Testis (tissue), 3 donors: ENCODE results near the gene SCYGR2. TPM values are rescaled to one million over a fixed set of nuclear protein-coding genes. Genes with fewer than 3 reads are reported as not detected.

Experiments used
- DNase-seq: peaks from one replicate; pipeline ENCODE4 v3.0.0-alpha.2; 2019
- H3K27ac ChIP-seq, 2 donors: fragments of 200-600 bp; sonication (generic); one replicate each; pipeline ENCODE4 v1.5.1; 2019
- H3K27me3 ChIP-seq: fragments of 200-600 bp; sonication (generic); one replicate; pipeline ENCODE4 v1.5.1; 2019
- H3K36me3 ChIP-seq: fragments of 200-600 bp; sonication (generic); one replicate; pipeline ENCODE4 v1.5.1; 2017; ENCODE audit warnings: low read depth; ENCODE audit errors: missing control alignments
- H3K4me1 ChIP-seq: fragments of 200-600 bp; sonication (generic); one replicate; pipeline ENCODE4 v1.5.1; 2019
- H3K4me3 ChIP-seq, 2 donors: fragments of 200-600 bp; sonication (generic); one replicate each; pipeline ENCODE4 v1.5.1; 2017 to 2019
- H3K9me3 ChIP-seq: fragments of 200-600 bp; sonication (generic); one replicate; pipeline ENCODE4 v1.5.1; 2017
- POLR2A ChIP-seq: fragments of 450-650 bp; IDR thresholded peaks from one replicate; pipeline ENCODE4 v1.6.1; 2017; ENCODE audit warnings: antibody characterized with exemption, mild to moderate bottlenecking, moderate library complexity
- WGBS, 2 donors: methylation state at CpG; one replicate each; pipeline ENCODE4 v1.1.5; 2018; 5-methylcytosine and 5-hydroxymethylcytosine counted together
- intact Hi-C: fragments of 100-400 bp; cut with DNase I; formaldehyde crosslinking; loops from one replicate; pipeline ENCODE4 v1.15.1; 2023; ENCODE audit warnings: low total_unique reads
- polyA plus RNA-seq: library from polyadenylated mRNA; stranded (reverse); fragments of 350-450 nt; fragmentation: Illumina TruSeq; extraction: RNeasy Lipid Tissue Mini Kit (QIAGEN cat#74804); gene quantifications from one replicate; pipeline ENCODE4 v1.2.3, GENCODE V29; 2014; ENCODE audit warnings: low read depth, low replicate concordance; ENCODE audit not compliant: insufficient read depth
- total RNA-seq, 2 donors: library from RNA; depleted of rRNA; stranded (reverse); fragments of >200 nt; gene quantifications; one replicate each; pipeline ENCODE4 v1.2.3, GENCODE V29; 2016
- TF ChIP-seq, protein P1 (sequence below), 3 experiments: fragments of 450-650 bp in 2 of 3; fragments of 200-600 bp in 1 of 3; sonication (generic) in 1 of 3; IDR thresholded peaks; one replicate each; pipeline ENCODE4 v1.5.1; 2016 to 2019; ENCODE audit warnings: antibody characterized with exemption in 3 of 3, mild to moderate bottlenecking in 2 of 3, moderate library complexity in 1 of 3

Gene SCYGR2
- total and polyA plus RNA-seq, 3 donors from 2014 or later: not detected

GRCh38 chr2:227578642-227579041, 20.1 kb upstream of the SCYGR2 start:
- WGBS, 2 donors: 60 to 67% methylated on average over 2 of the region's 2 CpGs
- no peaks in the 10 kb centered on the region for H3K4me1 ChIP-seq
- no peak for DNase-seq

GRCh38 chr2:227579791-227580190, 18.9 kb upstream of the SCYGR2 start:
- no peaks in the 10 kb centered on the region for H3K36me3 ChIP-seq
- no peak overlapping the region for H3K4me3 ChIP-seq
- intact Hi-C loops: no loop called here
- TF ChIP-seq POLR2A: no peak
- TF ChIP-seq, protein P1, sequence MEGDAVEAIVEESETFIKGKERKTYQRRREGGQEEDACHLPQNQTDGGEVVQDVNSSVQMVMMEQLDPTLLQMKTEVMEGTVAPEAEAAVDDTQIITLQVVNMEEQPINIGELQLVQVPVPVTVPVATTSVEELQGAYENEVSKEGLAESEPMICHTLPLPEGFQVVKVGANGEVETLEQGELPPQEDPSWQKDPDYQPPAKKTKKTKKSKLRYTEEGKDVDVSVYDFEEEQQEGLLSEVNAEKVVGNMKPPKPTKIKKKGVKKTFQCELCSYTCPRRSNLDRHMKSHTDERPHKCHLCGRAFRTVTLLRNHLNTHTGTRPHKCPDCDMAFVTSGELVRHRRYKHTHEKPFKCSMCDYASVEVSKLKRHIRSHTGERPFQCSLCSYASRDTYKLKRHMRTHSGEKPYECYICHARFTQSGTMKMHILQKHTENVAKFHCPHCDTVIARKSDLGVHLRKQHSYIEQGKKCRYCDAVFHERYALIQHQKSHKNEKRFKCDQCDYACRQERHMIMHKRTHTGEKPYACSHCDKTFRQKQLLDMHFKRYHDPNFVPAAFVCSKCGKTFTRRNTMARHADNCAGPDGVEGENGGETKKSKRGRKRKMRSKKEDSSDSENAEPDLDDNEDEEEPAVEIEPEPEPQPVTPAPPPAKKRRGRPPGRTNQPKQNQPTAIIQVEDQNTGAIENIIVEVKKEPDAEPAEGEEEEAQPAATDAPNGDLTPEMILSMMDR (IDR thresholded peaks at IDR 0.05): no peak
- DNase-seq: no peak
- H3K27ac ChIP-seq: no peak overlapping the region
- H3K4me1 ChIP-seq: no peaks in the 10 kb centered on the region
- 94 to 97% methylated on average over 1 of the region's 1 CpG for WGBS, 2 donors
- no peaks in the 10 kb centered on the region for H3K27me3 ChIP-seq
- no peaks in the 10 kb centered on the region for H3K9me3 ChIP-seq

More at GRCh38 chr2:227578642-227579041, 20.1 kb upstream of the SCYGR2 start:
- Histone ChIP-seq H3K4me3 (no peak overlapping the region), H3K27me3 (no peaks in the 10 kb centered on the region), H3K9me3 (no peaks in the 10 kb centered on the region), H3K27ac (no peak overlapping the region), H3K36me3 (no peaks in the 10 kb centered on the region)
- intact Hi-C loops: no loop called here
- no peak for TF ChIP-seq POLR2A
- TF ChIP-seq, protein P1 (IDR thresholded peaks at IDR 0.05): no peak

DNA sequence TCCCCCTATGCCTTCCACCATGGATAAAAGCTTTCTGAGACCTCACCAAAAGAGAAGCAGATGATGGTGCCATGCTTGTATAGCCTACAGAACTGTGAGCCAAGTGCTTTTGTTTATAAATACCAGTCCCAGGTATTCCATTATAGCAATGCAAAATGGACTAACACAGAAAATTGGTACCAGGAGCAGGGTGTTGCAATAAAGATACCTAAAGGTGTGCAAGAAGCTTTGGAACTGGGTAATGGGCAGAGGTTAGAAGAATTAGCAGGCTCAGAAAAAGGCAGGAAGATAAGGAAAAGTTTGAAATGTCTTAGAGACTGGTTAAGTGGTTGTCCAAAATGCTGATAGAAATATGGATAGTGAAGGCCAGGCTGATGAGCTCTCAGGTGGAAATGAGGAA, 16.3 kb upstream of the SCYGR2 start:
- no peak for DNase-seq

GRCh38 chr2:227592694-227593387, 5.9 kb upstream of the SCYGR2 start:
- DNase-seq: no peak
- H3K9me3 ChIP-seq: no peaks in the 10 kb centered on the region
- TF ChIP-seq, protein P1 (IDR thresholded peaks at IDR 0.05): no peak
- TF ChIP-seq POLR2A: no peak
- no peaks in the 10 kb centered on the region for H3K4me1 ChIP-seq
- no peak overlapping the region for H3K4me3 ChIP-seq
- no peak overlapping the region for H3K27ac ChIP-seq
- 95 to 100% methylated on average over 1 of the region's 1 CpG for WGBS, 2 donors
- no peaks in the 10 kb centered on the region for H3K27me3 ChIP-seq
- no peaks in the 10 kb centered on the region for H3K36me3 ChIP-seq
- intact Hi-C loops: no loop called here

More for the DNA sequence above, 16.3 kb upstream of the SCYGR2 start:
- Histone ChIP-seq H3K4me1 (no peaks in the 10 kb centered on the region), H3K27ac (no peak overlapping the region), H3K36me3 (no peaks in the 10 kb centered on the region), H3K4me3 (no peak overlapping the region), H3K9me3 (no peaks in the 10 kb centered on the region), H3K27me3 (no peaks in the 10 kb centered on the region)
- TF ChIP-seq, protein P1 (IDR thresholded peaks at IDR 0.05): no peak
- no peak for TF ChIP-seq POLR2A
- intact Hi-C loops: no loop called here

DNA sequence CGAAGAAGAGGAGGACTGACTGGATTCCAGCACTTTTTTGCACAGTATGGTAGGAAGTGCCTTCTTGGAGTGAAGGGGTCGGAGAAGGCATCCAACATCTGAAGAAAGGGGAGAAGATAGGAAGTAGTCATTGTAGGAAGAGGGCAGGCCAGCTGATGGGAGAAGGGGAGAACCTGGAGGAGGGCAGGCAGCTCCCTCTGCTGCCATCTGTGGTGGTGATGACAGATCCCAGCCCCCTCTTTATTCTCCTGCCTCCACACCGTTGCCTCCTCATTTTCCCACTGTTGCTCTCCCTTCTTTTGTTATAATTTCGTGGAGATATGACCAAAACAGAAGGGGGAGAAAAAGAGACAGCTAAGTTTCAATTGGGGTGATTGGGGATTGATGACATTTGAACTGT, 2.9 kb upstream of the SCYGR2 start:
- intact Hi-C loops: no loop called here
- no peaks in the 10 kb centered on the region for H3K4me1 ChIP-seq
- H3K27ac ChIP-seq: no peak overlapping the region
- no peak overlapping the region for H3K4me3 ChIP-seq
- 50 to 62% methylated on average over 4 of the region's 4 CpGs for WGBS, 2 donors
- H3K9me3 ChIP-seq: no peaks in the 10 kb centered on the region
- H3K27me3 ChIP-seq: no peaks in the 10 kb centered on the region
- no peak for DNase-seq
- no peaks in the 10 kb centered on the region for H3K36me3 ChIP-seq
- TF ChIP-seq, protein P1 (IDR thresholded peaks at IDR 0.05): no peak
- no peak for TF ChIP-seq POLR2A
